HCEC 1CT (cell line): ENCODE measurements around the gene TMC5.
"Not testable (repeated sequence)": the region's sequence is repeated elsewhere in the genome, so short reads cannot be mapped to it uniquely, and the experiment has no call there.

Experiments
- DNase-seq: peaks from one replicate; pipeline ENCODE4 v3.0.0-alpha.2; 2017

TMC5 gene

DNA sequence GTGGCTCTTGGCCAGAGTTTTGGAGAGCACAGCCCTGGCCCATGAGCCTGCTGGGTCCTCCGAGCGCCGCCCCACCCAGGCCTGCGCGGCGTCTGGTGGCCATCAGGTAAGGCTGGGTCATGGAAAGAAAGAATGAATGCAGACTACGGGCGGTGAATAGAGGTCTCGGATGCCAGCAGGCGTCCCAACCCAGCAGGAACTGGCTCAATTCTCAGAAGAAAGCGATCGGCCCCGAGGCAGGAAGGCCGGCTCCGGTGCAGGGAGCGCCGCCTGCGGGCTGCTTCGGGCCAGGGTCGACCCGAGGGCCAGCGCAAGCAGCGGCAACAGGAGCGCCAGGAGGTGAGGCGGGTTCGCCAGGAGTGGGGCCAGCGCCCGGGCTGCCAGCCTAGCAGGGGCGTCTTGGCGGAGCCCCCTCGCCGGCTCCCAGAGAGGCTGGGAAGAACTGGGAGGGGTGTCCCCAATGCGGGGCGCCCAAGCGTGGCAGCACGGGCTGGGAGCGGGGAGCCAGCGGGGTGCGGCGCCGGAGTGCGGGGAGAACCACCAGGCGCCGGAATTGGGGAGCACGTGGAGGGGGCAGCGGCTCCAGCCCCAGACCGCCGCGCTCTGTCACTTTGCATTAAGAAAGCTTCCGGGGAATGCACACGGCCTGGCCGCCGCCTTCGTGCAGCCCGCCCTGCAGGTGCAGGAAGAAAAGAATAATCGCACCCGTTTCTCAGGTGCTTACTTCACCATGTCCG lies 7.1 kb upstream of the TMC5 start:
- peak; percentile 4 for DNase-seq

DNA sequence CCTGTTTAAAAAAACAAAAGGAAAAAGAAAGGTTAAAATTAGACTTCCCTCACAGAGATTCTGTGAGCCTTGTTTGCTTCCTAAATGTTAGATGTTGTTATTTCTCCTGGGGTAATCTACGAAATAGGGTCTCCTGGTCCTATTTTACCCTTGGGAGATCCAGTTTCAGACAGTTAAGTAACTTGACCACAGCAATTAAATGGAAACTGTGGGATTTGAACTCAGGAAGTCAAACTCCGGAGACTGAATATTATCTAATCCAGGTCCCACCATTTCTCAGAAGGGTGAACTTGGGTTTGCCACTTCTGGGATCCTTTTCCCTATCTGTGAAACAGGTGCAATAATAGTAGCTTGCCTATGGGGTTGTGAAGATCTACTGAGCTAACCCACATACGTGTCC lies 6.4 kb upstream of the TMC5 start:
- no peak for DNase-seq

DNA sequence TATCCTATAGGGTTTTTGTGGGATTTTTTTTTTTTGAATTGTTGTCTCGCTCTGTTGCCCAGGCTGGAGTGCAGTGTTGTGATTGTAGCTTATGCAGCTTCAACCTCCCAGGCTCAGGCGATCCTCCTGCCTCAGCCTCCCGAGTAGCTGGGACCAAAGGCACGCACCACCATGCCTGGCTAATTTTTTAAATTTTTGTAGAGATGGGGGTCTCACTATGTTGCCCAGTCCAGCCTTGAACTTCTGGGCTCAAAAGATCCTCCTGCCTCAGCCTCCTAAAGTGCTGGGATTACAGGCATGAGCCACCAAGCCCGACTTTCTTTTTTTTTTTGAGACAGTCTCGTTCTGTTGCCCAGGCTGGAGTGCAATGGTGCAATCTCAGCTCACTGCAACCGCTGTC lies 5.6 kb upstream of the TMC5 start:
- DNase-seq, result not testable (repeated sequence)

DNA sequence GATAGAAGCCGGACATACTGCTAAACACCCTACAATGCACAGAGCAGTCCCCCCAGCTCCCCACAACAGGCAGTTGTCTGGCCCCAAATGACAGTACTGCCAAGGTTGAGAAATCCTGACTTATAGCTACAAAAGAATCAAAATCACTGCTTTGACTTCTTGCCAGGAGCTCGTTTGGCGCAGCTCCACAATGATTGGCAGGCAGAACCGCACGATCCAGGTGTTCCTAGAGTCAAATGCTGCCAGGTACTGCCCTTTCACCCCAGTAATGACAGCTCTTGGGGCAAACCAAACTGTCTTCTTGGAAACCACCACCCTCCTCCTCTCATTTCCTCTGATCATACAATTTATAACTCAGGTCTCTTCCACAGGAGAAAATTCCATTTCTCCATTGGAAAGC lies 2.2 kb upstream of the TMC5 start:
- no peak for DNase-seq

DNA sequence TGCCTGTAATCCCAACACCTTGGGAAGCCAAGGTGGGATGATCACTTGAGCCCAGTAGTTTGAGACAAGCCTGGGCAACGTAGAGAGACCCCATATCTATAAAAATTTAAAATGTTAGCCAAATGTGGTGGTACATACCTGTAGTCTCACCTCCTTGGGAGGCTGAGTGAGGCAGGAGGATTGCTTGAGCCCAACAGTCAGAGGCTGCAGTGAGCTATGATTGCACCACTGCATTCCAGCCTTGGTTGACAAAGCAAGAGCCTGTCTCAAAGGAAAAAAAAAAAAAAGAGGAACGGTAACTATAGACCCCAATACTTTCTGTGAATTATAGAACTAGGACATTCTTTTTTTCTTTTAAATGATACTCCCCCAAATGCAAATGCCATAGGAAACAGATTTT lies 1.8 kb upstream of the TMC5 start:
- no peak for DNase-seq

DNA sequence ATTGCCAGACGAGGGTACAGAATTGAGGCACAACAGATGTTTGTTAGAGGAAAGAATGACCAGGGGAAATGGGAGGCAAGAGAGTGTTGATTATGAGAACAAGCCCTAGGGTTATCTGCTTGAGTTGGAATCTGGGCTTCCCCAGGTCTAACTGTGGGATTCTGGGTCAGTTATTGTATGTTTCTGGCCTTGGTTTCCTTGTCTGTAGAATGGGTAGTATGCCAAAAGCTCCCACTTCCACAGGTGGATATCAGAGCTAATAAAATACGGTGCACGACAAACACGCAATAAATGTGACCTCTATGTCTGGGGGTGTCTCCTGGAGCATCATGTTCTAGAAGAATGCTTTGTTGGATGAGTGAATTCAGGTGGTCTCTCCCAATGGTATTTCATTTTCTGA lies 517 bp downstream of the TMC5 start:
- DNase-seq, result no peak

DNA sequence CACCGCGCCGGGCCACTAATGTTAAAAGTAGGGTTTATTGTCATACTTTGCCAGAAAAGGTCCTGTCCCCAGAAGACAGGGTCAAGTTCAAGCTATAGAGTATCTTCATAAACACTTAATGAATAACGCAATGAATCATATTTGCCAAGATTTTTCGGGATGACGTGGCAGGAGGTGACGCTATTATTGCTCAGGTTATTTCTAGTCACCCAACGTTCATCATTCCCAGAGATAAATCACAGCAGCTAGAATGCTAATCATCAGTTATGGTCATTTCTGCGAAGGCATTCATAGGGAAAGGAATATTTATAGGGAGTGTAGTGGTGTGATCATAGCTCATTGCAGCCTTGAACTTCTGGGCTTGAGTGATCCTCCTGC lies 2.0 kb downstream of the TMC5 start:
- peak; percentile 93 for DNase-seq

DNA sequence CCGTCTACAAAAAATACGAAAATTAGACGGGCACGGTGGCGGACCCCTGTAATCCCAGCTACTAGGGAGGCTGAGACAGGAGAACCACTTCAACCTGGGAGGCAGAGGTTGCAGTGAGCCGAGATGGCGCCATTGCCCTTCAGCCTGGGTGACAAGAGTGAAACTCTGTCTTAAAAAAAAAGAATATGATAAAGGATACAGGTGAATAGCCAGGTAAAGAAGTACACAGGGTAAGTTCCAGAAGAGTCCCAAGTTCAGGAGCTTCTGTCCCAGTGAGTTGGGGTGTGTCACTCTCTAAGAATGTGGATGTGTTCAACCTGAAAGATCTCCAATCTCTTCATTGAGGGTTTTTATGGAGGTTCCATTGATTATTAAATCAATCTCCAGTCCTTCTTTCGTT lies 6.8 kb downstream of the TMC5 start:
- DNase-seq, result no peak

DNA sequence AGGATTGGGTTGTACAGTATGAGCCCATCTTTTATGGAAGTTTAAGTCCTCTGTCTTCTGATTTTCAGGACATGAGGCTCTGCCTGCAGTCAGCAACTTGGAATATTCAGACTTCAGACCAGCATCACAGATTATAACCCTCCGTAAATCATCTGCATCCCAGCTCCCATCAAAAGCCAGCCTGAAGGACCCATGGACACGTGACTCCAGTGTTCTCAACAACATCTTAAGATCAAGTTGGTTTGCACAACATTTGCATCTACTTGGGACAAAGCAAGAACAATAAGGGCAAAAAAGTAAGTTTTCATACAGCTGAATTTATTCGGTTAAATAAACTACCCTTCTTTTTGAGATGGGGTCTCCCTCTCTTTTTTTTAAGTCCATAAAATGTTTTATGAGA lies 12.7 kb downstream of the TMC5 start:
- no peak for DNase-seq

DNA sequence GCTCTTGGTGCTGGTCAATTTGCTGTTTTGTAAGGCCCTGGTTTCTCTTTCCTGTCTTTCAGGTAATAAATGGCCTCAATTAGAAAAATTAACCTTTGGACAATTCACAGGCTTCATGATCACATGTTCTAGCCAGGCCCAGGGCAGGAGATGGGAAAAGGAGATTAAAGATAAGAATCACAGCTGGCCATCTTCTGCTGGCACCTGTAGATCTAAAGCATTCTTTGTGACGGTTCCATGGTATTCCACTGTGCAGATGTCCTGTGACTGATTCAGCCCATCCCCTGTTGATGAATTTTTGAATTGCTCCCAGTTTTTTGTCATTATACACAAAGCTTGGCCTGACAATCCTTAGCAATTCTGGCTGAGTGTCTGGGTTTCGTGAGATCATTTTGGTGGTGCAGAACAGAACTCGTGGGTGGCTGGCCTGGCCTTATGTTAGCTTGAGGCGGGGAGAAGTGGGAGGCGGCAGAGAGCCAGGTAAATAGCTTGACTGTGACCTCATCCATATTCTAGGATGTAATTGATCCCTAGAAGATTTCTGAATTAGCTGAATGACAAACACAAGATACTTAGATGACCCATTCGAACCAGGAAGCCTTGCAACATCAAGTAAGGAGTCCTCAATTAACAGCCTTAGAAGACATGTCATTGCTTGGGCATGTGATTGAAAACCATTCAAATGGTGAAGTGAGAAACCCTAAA lies 14.1 kb downstream of the TMC5 start:
- no peak for DNase-seq

DNA sequence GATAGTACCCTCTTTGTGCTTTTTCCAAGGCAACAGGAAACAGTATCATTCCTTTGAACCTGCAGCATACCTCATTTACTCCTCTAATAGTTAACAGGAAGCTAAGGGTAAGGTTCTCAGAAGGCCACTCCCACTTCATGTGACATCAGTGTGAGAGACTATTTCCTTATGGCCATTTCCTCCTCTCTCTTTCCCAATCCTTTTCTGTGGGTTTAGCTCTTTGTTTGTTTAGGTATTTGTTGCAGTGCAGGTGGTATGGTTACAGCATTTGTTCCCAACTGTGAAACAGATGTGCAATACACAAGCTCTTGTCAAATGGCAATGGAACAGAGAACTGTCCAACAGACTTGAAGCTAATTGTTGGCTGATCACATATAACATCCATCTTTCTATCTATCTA lies 14.7 kb downstream of the TMC5 start:
- DNase-seq, result peak; percentile 2

DNA sequence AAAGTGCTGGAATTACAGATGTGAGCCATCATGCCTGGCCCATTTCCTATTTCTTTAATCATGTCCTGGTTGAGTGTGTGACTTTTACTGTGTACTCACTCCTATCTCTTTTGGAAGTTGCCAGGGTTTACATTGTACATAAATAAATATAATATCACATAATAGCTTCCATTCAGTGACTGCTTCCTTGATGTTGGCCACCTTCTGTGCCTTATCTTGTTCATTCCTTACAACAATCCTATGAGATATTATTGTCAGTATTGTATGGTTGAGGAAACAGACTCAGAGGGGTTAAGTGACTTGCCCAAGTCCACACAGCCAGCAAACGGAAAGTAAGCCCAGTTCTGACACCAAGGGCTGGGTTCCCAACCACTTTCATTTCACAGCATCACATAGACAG lies 16.9 kb downstream of the TMC5 start:
- DNase-seq, result no peak

DNA sequence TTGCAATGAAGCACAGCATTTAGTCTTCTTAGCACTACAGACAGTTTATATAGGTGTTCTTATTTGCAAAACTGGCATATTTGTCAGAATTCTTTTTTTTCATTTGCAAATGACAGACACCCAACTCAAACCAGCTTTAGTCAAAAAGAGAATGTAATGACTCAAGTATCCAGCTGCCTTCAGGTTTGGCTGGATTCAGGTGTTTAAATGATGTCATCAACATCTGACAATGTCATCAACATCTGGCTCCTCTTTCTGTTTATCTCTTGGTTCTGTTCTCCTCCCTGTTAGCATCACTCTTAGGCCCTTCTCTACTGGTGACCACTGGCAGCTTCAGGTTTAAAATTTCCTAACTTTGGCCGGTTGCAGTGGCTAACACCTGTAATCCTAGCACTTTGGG lies 18.9 kb downstream of the TMC5 start:
- DNase-seq, result no peak

DNA sequence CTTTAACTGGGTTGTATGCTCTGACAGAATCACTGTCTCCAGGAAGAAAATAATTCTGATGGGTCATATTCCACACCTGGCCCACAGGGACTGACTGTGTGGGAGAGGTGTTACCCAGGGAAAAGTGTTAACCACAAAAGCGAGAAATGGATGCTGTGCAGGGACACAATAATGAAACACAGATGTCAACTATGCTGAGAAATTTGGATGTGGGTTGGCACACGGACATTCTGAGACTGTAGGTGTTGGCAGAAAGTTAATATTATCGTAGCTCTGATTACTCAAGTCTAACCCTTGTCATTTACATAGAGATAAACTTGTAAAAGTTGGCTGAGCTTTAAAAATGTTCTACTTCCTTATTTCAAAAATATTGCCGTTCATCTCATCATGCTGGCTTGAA lies 19.6 kb downstream of the TMC5 start:
- no peak for DNase-seq

DNA sequence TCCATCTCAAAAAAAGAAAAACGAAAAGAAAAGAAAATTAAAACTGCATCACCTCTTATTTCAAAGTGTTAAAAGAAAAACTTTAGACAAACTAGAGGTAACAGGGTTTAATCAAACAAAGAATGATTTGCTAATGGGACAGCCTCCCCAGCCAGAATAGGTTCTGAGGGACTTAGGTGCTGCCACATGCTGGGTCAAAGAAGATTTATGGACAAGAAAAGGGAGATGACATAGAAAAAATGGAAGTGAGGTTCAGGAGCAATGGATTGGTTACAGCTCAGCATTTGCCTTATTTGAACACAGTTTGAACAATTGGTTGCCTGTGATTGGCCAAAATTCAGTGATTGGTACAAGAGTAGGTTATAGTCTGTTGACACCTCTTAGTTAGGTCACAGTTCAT lies 21.1 kb downstream of the TMC5 start:
- no peak for DNase-seq

DNA sequence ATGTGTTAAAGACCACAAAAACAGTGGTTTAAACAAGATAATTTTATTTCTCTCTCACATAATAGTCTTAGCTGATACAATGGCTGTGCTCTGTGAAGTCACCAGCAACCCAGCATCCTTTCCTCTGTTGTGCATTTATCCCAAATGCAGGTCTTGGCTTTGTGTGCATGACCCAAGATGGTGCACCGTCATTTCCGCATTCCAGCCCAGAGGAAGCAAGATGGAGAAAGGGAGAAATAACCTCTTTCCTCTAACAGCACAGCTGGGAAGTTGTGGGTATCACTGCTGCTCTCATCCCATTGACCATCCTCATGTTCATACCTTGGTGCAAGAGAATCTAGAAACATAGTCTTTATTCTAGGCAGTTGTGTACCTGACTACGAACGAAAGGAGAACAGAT lies 21.8 kb downstream of the TMC5 start:
- DNase-seq, result no peak

DNA sequence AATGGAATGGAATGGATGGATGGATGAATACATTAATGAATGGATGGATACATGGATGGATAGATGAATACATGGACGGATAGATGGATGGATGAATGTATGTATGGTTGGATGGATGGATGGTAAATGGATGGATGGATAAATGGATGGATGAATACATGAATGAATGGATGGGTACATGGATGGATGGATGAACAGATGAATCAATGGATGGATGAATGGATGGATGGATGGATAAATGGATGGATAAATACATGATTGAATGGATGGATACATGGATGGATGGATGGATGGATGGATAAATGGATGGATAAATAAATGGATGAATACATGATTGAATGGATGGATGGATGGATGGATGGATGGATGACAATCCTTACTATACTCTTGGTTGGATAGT lies 26.0 kb downstream of the TMC5 start:
- no peak for DNase-seq

DNA sequence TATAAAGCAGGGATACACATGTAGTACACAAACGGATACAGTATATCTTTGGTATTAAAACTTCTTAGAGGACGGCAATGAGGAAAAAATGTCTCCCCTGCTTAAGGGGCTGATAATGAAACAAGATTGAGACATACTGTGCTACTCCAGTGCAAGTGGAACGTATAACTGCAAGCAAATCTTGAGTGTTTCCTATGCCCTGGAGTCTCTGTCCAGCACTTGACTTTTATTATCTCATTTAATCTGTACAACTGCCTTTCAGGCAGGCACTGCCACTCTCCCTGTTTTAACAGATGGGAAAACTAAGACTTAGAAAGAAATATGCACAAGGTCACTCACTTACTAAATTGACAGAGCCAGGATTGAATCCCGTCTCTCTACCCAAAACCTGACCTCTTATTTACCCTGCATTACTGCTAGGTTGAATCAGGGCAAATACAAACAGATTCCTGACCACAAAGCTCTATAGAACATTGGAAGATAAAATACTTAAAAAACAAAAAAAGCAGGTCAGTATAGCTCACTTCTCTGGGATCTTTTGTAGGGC lies 28.7 kb downstream of the TMC5 start:
- no peak for DNase-seq

DNA sequence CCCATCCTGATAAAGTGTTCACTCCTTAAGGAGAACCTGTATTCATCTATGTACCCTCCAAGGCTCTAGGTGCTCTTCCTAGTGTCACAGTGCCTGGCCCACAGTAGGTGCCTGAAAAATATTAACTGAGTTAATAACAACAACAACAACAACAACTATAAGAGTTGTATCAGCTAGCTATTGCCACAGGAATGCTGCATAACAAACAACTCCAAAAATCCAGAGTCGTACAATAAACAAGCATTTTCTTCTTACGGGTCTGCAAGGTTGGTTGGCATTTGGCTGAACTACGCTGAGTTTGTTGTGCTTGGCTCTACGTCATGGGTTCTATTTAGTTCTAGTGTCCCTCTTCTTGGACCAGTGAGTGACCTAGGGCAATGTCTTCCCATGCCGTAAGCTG lies 29.2 kb downstream of the TMC5 start:
- DNase-seq, result no peak

DNA sequence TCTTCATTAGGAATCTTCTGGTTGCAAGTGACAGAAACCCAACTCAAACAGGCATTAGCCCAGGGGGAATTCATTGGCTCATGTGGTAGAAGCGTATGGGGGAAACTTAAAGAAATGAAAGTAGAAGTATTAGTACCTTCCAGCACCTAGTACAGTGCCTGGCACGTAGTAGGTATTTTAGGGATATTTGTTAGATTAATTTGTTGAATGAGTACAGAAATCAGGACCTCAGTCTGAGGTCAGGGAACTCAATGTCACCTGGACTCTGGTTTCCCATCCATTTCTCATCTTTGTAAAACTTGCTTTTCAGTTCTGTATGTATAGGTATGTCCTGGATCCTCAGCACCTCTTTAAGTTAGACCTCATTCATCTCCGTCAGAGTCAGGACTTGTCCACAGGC lies 32.5 kb downstream of the TMC5 start:
- no peak for DNase-seq

DNA sequence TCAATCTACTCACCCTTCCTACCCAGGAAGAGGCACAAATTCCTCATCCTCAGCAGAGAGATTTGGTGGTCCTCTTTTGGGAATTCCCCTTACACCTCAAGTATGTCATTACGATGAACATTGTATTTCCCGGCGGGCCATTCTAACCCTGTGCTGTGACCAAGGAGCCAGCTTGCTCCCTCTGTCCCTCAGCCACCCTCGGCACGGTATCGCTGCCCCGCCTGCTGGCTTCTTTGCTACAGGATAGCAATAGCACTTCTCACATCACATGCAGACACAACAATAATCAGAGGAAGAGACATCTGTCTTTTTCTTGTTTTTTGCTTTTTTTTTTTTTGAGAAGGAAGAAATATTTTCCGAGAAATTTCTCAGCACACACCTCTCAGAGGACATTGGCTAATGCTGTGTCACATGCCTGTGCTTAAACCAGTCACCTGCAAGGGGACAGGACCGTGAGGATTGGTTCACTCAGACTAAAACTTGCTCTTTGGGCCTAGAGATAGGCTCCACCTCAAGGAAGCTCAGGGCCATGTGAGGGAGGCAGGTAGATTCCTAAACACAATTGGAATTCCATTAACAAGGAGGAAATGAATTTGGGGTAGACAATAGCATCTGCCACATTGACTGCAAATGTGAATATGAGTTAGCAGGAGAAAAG lies 41.2 kb downstream of the TMC5 start:
- no peak for DNase-seq

DNA sequence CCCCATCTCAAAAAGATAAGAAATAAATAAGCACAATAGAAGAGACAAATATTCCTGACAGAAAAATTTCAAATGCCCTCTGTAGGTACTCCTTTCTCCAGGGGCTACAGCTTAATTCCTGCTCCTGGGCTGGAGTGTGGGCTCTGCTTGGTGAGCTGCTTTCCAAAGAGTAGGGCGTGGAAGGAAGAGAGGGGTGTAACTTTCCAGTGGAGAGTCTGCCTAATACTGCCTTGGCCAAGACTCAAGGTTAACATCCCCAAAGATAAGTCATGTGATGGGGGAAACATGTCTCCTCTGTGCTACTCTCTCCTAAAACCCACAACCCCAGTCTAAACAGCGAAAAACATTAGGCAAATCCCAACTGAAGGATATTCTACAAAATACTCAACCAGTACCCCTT lies 42.7 kb downstream of the TMC5 start:
- no peak for DNase-seq

DNA sequence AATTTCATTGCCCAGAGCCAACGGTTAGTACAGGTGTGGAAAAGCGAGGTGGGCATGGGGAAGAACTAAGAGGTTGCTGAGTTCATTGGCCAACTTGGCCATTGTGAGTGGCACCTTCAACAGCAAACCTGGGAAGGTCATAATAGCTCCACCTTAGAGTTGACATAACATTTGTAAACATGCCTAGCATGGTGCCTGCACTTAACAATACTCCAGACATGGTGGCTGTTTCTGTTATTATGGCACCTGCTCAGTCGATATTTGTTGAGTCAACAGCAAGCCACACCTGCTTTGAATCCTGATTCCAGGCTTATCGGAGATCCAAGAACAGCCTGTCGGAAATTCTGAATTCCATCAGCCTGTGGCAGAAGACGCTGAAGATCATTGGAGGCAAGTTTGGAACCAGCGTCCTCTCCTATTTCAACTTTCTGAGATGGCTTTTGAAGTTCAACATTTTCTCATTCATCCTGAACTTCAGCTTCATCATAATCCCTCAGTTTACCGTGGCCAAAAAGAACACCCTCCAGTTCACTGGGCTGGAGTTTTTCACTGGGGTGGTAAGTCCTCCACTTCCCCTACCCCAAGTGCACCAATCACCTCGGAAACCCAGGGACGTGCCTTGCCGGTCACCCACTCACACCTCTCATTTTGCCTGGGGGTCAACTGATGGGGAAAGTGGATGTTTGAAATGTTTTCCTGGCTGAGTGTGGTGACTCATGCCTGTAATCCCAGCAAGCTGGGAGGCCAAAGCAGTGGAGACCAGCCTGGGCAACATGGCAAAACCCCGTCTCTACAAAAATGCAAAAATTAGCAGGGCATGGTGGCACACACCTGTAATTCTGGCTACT lies 46.0 kb downstream of the TMC5 start:
- DNase-seq, result no peak
